BLaER1 treated with 17β-estradiol and CSF1 and Interleukin-3, amounts not matched to agents 10 nM and 100 nM (cell line): ENCODE measurements around the gene GALNT18.

Experiments
- H3K27ac ChIP-seq, 11 experiments: shearing (Covaris generic); formaldehyde crosslinking; 2 replicates each; pipeline ENCODE4 v1.8.1; 2022
- H3K27me3 ChIP-seq, 11 experiments: shearing (Covaris generic); formaldehyde crosslinking; 2 replicates each; pipeline ENCODE4 v1.8.1; 2022
- H3K36me3 ChIP-seq, 11 experiments: shearing (Covaris generic); formaldehyde crosslinking; 2 replicates each; pipeline ENCODE4 v1.8.1; 2022
- H3K4me1 ChIP-seq, 10 experiments: shearing (Covaris generic); formaldehyde crosslinking; 2 replicates each; pipeline ENCODE4 v1.8.1; 2022
- H3K4me2 ChIP-seq, 11 experiments: shearing (Covaris generic); formaldehyde crosslinking; 2 replicates each; pipeline ENCODE4 v1.8.1; 2022
- H3K4me3 ChIP-seq, 10 experiments: shearing (Covaris generic); formaldehyde crosslinking; 2 replicates each; pipeline ENCODE4 v1.8.1; 2022
- H3K9ac ChIP-seq, 11 experiments: shearing (Covaris generic); formaldehyde crosslinking; 2 replicates each; pipeline ENCODE4 v1.8.1; 2022
- H3K9me3 ChIP-seq, 11 experiments: shearing (Covaris generic); formaldehyde crosslinking; replicated peaks in 1 of 11; 2 replicates each; pipeline ENCODE4 v1.8.1; 2022
- H4K20me1 ChIP-seq, 11 experiments: shearing (Covaris generic); formaldehyde crosslinking; 2 replicates each; pipeline ENCODE4 v1.8.1; 2022
- Cebpa-rat ChIP-seq, 11 experiments: shearing (Covaris generic); IDR thresholded peaks; 2 replicates each; pipeline ENCODE4 v1.8.1; 2022

GALNT18 gene

DNA sequence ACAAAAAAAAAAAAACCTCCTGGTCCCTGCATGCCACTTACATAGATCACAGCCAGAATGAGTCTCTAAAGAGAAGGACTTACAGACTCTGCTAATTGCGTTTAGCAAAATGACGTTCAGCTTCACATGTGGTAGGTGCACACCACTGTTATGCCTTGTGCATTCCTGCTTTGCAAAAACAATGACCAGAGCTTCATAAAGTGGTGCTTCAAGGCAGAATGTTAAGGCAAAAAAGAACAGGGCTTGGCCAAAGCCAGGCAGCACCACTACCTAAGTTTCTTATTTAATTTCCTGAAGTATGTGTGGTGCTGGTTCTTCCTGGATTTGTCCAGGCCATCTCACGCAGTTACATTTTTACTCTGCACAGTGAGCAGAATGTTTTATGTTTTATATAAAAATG lies 85.2 kb downstream of the GALNT18 start:
- H3K27me3 ChIP-seq = no peaks in the 10 kb centered on the region
- no peak for TF ChIP-seq Cebpa-rat (IDR thresholded peaks at IDR 0.05)
- no peak overlapping the region for H3K4me3 ChIP-seq
- H3K4me2 ChIP-seq = peak overlapping the region in 6 of 11 experiments; percentile 74 to 91 (median 84); a peak in 9 of 22 replicates
- H3K4me1 ChIP-seq = peaks cover 9 to 35% (median 20%) of the 10 kb centered on the region in 10 experiments
- H3K9ac ChIP-seq = no peak overlapping the region
- peaks cover 0 to 13% (median 0%) of the 10 kb centered on the region in 11 experiments; a peak in 2 of 22 replicates for H4K20me1 ChIP-seq
- H3K9me3 ChIP-seq = no peaks in the 10 kb centered on the region
- no peaks in the 10 kb centered on the region for H3K36me3 ChIP-seq
- H3K27ac ChIP-seq = no peak overlapping the region

DNA sequence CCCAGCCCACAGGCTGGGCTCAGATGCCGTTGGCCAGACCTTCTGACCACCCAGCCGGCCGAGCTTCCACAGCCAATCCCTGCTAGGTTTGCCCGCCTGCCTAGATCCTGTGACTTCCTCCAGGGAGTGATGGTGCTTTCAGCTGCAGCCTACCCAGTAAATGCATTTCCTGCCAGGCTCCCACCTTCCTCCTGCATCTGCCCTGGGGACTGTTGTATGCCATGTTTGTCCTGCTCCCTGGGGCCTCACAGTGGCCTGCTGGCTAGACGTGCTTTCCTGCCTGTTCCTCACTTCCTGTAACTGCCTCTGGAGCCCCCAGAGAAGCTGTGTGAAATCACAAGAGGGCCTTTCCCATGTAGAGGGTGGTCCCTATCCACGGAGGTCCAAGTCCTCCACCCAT lies 86.2 kb downstream of the GALNT18 start:
- peak overlapping the region in 2 of 11 experiments; percentile 9 to 35; a peak in 1 of 22 replicates for H3K27ac ChIP-seq
- no peak for TF ChIP-seq Cebpa-rat (IDR thresholded peaks at IDR 0.05)
- H3K27me3 ChIP-seq = no peaks in the 10 kb centered on the region
- peak overlapping the region; percentile 54 to 91 (median 78) for H3K4me2 ChIP-seq
- H3K36me3 ChIP-seq = no peaks in the 10 kb centered on the region
- H3K9ac ChIP-seq = no peak overlapping the region
- no peak overlapping the region for H3K4me3 ChIP-seq
- H3K9me3 ChIP-seq = no peaks in the 10 kb centered on the region
- H3K4me1 ChIP-seq = peaks cover 9 to 35% (median 20%) of the 10 kb centered on the region in 10 experiments
- H4K20me1 ChIP-seq = peaks cover 0 to 13% (median 0%) of the 10 kb centered on the region in 11 experiments; a peak in 2 of 22 replicates

DNA sequence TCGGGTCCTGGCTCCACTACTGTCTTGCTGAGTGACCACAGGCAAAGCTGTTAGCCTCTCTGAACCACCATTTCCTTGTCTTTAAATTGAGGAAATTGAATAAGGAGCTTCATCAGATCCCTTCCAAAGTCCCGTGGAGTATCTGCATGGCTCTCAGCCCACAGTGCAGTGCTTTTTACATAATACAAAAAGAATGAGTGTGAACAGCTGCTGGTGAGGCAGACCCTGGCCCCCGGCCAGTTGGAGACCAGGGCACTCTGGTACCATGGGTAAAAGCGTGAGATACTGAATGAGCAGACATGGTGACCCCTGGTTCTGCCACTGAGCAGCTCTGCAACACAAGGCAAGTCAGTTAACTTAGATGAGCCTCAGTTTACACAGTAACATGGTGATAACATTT lies 86.8 kb downstream of the GALNT18 start:
- Histone ChIP-seq H3K9me3 (no peaks in the 10 kb centered on the region), H3K27me3 (no peaks in the 10 kb centered on the region), H3K4me3 (no peak overlapping the region), H3K4me2 (peak overlapping the region; percentile 54 to 91 (median 78)), H3K4me1 (peaks cover 9 to 35% (median 20%) of the 10 kb centered on the region in 10 experiments), H3K27ac (0 out of 22 replicates have a peak overlapping the region, but pooled peaks of 1 of the 11 experiments have one; percentile 9), H4K20me1 (peaks cover 0 to 13% (median 0%) of the 10 kb centered on the region in 11 experiments; a peak in 2 of 22 replicates), H3K9ac (no peak overlapping the region), H3K36me3 (no peaks in the 10 kb centered on the region)
- TF ChIP-seq Cebpa-rat (IDR thresholded peaks at IDR 0.05) = no peak

DNA sequence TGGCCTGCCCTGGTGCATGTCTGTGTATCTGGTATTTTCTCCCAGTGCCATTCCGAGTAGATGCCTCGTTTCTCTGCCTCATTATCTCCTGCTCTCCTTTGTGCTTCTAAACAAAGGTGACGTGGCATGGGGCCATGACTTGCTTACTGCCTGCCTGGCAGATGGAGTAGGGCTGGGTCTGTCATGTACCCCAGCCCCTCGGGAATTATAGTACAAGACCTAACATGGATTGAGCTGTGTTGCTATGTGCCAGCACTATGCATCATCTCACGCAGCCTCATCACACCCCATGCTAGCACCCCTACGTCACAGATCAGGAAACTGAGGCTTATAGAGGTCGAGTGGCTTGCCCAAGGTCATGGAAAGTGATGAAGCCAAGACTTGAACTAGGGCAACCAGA lies 88.1 kb downstream of the GALNT18 start:
- Histone ChIP-seq H3K27me3 (no peaks in the 10 kb centered on the region), H4K20me1 (peaks cover 0 to 7% (median 0%) of the 10 kb centered on the region in 11 experiments; a peak in 1 of 22 replicates), H3K9ac (no peak overlapping the region), H3K4me1 (peaks cover 9 to 25% (median 20%) of the 10 kb centered on the region in 10 experiments), H3K27ac (no peak overlapping the region), H3K4me3 (no peak overlapping the region), H3K36me3 (no peaks in the 10 kb centered on the region), H3K4me2 (no peak overlapping the region), H3K9me3 (no peaks in the 10 kb centered on the region)
- no peak for TF ChIP-seq Cebpa-rat (IDR thresholded peaks at IDR 0.05)

DNA sequence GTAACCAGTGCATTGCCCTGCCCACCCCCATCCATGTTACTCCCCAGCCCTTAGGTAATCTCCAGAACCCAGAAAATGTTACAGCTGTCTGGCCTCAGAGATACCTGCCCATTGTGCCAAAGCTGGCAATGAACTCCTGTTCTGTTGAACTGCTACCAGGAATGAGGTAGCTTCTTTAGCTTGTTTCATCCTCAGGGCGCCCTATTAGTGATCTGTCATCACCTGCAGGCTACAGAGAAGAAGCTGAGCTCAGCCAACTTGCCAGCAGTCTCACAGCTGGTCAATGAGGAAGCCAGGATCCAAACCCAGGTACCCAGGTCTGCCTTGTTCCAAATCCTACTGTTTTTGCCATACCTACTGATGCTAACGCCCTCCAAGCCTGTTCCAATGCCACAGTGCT lies 88.7 kb downstream of the GALNT18 start:
- no peaks in the 10 kb centered on the region for H3K9me3 ChIP-seq
- 0 out of 22 replicates have a peak, but pooled peaks cover 0 to under 1% (median 0%) of the 10 kb centered on the region in 11 experiments for H4K20me1 ChIP-seq
- H3K4me1 ChIP-seq = peaks cover 9 to 25% (median 20%) of the 10 kb centered on the region in 10 experiments
- no peaks in the 10 kb centered on the region for H3K36me3 ChIP-seq
- no peaks in the 10 kb centered on the region for H3K27me3 ChIP-seq
- no peak overlapping the region for H3K9ac ChIP-seq
- no peak overlapping the region for H3K27ac ChIP-seq
- no peak overlapping the region for H3K4me3 ChIP-seq
- no peak overlapping the region for H3K4me2 ChIP-seq
- TF ChIP-seq Cebpa-rat (IDR thresholded peaks at IDR 0.05) = no peak

DNA sequence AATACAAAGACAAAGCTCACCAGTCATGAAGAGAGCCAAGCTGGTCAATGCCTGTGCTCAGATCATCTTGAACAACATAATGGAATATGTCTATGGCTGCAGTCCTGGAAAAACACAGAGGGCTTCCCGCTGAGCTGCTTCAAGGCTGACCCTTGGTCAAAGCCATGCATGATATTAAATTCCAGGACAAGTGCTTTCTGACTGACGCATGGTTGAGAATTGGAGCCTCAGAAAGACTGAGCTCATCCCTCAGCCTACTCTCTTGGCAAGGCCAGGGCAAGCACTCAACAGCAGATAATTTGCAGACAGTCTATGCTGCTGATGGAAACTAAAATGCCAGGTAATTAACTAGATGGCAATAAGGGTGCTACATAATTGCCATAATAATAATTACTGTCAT lies 89.2 kb downstream of the GALNT18 start:
- Histone ChIP-seq H3K9ac (no peak overlapping the region), H3K27ac (no peak overlapping the region), H3K4me1 (peaks cover 9 to 25% (median 20%) of the 10 kb centered on the region in 10 experiments), H4K20me1 (no peaks in the 10 kb centered on the region), H3K36me3 (no peaks in the 10 kb centered on the region), H3K27me3 (no peaks in the 10 kb centered on the region), H3K9me3 (no peaks in the 10 kb centered on the region), H3K4me3 (no peak overlapping the region), H3K4me2 (no peak overlapping the region)
- TF ChIP-seq Cebpa-rat (IDR thresholded peaks at IDR 0.05) = no peak

DNA sequence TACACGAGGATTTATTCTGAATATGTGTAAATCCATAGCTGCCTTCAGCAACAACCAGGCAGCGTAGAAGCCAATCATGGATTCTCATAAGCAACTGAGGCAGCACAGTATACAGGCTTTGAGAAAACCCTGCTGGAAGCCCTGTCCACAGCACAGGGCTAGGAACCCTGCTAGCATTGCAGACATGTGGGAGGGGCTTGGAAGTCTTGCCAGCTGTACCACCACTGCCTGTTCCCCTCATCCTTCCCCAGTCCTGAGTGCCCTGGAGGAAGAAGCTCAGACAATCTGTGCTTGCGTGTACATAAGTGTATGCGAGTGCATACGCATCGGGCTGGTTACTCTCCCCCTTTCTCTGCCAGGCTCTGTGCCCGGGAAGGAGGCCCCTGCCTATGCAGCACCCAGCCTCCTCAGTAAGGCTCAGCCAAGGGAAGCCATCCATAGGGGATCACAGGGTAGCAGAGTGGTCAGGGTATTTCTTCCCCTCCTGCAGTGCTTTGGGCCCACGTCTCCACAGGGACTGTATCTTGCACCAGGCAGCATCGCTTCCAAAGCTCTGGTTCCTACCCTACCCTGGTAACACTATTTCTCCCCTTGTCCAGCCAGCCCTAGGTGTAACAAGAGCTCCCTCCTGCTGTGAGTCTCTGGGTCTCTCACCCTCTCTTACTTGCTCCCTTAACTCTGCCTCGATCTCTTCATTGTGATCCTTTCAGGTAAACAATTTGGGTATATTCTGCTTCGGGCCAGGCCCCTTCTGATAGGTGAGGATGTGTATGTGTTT lies 90.5 kb downstream of the GALNT18 start:
- Histone ChIP-seq H3K4me2 (no peak overlapping the region), H3K9ac (no peak overlapping the region), H3K4me3 (no peak overlapping the region), H3K9me3 (no peaks in the 10 kb centered on the region), H3K36me3 (no peaks in the 10 kb centered on the region), H4K20me1 (no peaks in the 10 kb centered on the region; a peak in 1 of 22 replicates), H3K4me1 (peaks cover 9 to 18% (median 16%) of the 10 kb centered on the region in 10 experiments), H3K27ac (no peak overlapping the region), H3K27me3 (no peaks in the 10 kb centered on the region)
- no peak for TF ChIP-seq Cebpa-rat (IDR thresholded peaks at IDR 0.05)

DNA sequence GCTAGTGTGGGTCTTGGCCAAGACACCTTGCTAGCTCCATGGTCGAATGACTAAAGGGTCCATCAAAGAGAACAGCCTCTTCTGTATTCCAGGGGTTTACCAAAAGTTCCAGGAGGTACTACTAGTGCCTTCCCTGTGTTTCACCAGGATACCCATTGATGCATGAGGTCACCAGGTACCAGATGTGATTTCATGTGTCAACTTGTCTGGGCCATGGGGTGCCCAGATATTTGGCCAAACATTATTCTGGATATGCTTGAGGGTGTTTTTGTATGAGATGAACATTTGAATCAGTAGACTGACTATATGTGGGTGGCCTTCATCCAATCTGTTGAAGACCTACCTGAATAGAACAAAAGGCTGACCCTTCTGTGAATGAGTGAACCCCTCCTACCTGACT lies 92.8 kb downstream of the GALNT18 start:
- no peak overlapping the region for H3K4me2 ChIP-seq
- no peaks in the 10 kb centered on the region; a peak in 1 of 22 replicates for H4K20me1 ChIP-seq
- no peaks in the 10 kb centered on the region for H3K9me3 ChIP-seq
- no peaks in the 10 kb centered on the region for H3K4me1 ChIP-seq
- H3K4me3 ChIP-seq = no peak overlapping the region
- no peaks in the 10 kb centered on the region for H3K27me3 ChIP-seq
- H3K9ac ChIP-seq = no peak overlapping the region
- no peaks in the 10 kb centered on the region for H3K36me3 ChIP-seq
- TF ChIP-seq Cebpa-rat (IDR thresholded peaks at IDR 0.05) = no peak
- no peak overlapping the region for H3K27ac ChIP-seq

DNA sequence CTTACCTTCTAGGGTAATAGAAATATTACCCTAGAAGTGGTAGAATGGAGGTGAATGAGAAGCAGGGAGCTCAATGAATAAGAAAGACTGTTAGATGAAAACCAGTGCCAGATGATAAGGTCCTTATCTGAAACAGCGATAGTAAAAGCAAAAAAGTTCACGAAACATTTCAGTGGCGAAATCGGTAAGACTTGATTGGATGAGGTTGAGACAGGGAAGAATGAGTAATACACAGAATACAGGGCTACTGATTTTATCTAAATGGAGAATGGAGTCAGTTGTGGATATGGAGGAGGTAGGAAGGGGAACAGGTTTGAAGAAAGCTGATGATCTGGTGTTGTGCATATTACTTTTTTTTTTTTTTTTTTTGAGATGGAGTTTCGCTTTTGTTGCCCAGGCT lies 96.5 kb downstream of the GALNT18 start:
- Histone ChIP-seq H3K4me3 (no peak overlapping the region), H3K27ac (no peak overlapping the region), H3K4me2 (no peak overlapping the region), H3K36me3 (no peaks in the 10 kb centered on the region), H3K27me3 (no peaks in the 10 kb centered on the region), H3K9ac (no peak overlapping the region), H3K4me1 (peaks cover 0 to 6% (median 1%) of the 10 kb centered on the region in 10 experiments; a peak in 4 of 20 replicates), H3K9me3 (no peaks in the 10 kb centered on the region), H4K20me1 (no peaks in the 10 kb centered on the region; a peak in 1 of 22 replicates)
- TF ChIP-seq Cebpa-rat (IDR thresholded peaks at IDR 0.05) = no peak
